Neural crest cell (in vitro differentiated cells): Measurements from ENCODE around the gene HES5. TPM values are rescaled to one million over a fixed set of nuclear protein-coding genes. Genes with fewer than 3 reads are reported as not detected.

Experiments
- DNase-seq: peaks from one replicate; pipeline ENCODE4 v3.0.0; 2021; ENCODE audit warnings: low read depth, mixed read lengths, low spot score
- H3K27ac Mint-ChIP-seq: one replicate; pipeline ENCODE4 v1.8.0; 2021; ENCODE audit warnings: mild to moderate bottlenecking, mixed read lengths; ENCODE audit not compliant: unreplicated experiment
- H3K27me3 Mint-ChIP-seq: 2 replicates; pipeline ENCODE4 v1.8.0; 2021; ENCODE audit warnings: low read depth, mild to moderate bottlenecking, mixed read lengths
- H3K36me3 Mint-ChIP-seq: 2 replicates; pipeline ENCODE4 v1.8.0; 2021; ENCODE audit warnings: low read depth, mild to moderate bottlenecking, mixed read lengths
- H3K4me1 Mint-ChIP-seq: 2 replicates; pipeline ENCODE4 v1.8.0; 2021; ENCODE audit warnings: mixed read lengths
- H3K4me3 Mint-ChIP-seq: one replicate; pipeline ENCODE4 v1.8.0; 2021; ENCODE audit warnings: mild to moderate bottlenecking, mixed read lengths
- H3K9me3 Mint-ChIP-seq: 2 replicates; pipeline ENCODE4 v1.8.0; 2021; ENCODE audit warnings: mixed read lengths
- total RNA-seq: library from RNA; stranded (reverse); gene quantifications from 2 replicates; pipeline ENCODE4 v1.2.1, GENCODE V29; 2021
- TF ChIP-seq, protein P1 (sequence below): fragments of 200-600 bp; sonication (generic); conservative IDR thresholded peaks from 2 replicates; pipeline ENCODE4 v1.5.0; 2021; ENCODE audit warnings: antibody characterized with exemption, mild to moderate bottlenecking

HES5 gene
- total RNA-seq, 1 donor from 2014 or later, result 92.2 TPM

DNA sequence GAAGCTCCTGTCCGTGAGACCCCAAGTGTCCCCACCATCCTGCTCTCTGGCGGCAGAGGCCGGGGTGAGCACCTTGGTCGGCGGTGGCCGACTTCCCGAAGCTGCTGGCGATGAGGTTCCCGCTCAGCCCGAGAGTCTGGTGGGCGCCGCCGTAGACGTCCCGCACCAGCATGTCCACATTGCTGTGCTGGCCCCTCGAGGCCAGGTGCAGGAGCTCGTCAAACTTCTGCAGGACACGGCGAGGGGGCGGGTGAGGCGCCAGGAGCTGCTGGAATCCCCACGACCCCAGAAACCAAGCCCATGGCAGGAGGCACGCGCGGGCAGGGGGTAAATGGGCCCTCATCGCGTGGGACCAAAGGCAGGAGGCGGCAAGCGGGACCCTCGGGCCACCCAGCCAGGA, 10.3 kb downstream of the HES5 start:
- H3K9me3 Mint-ChIP-seq, result no peaks in the 10 kb centered on the region
- no peak for DNase-seq
- H3K27me3 Mint-ChIP-seq, result no peaks in the 10 kb centered on the region
- no peak overlapping the region for H3K4me3 Mint-ChIP-seq
- H3K4me1 Mint-ChIP-seq, result peaks cover 10% of the 10 kb centered on the region
- no peak overlapping the region for H3K27ac Mint-ChIP-seq
- H3K36me3 Mint-ChIP-seq, result no peaks in the 10 kb centered on the region
- TF ChIP-seq, protein P1, sequence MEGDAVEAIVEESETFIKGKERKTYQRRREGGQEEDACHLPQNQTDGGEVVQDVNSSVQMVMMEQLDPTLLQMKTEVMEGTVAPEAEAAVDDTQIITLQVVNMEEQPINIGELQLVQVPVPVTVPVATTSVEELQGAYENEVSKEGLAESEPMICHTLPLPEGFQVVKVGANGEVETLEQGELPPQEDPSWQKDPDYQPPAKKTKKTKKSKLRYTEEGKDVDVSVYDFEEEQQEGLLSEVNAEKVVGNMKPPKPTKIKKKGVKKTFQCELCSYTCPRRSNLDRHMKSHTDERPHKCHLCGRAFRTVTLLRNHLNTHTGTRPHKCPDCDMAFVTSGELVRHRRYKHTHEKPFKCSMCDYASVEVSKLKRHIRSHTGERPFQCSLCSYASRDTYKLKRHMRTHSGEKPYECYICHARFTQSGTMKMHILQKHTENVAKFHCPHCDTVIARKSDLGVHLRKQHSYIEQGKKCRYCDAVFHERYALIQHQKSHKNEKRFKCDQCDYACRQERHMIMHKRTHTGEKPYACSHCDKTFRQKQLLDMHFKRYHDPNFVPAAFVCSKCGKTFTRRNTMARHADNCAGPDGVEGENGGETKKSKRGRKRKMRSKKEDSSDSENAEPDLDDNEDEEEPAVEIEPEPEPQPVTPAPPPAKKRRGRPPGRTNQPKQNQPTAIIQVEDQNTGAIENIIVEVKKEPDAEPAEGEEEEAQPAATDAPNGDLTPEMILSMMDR, result no peak

DNA sequence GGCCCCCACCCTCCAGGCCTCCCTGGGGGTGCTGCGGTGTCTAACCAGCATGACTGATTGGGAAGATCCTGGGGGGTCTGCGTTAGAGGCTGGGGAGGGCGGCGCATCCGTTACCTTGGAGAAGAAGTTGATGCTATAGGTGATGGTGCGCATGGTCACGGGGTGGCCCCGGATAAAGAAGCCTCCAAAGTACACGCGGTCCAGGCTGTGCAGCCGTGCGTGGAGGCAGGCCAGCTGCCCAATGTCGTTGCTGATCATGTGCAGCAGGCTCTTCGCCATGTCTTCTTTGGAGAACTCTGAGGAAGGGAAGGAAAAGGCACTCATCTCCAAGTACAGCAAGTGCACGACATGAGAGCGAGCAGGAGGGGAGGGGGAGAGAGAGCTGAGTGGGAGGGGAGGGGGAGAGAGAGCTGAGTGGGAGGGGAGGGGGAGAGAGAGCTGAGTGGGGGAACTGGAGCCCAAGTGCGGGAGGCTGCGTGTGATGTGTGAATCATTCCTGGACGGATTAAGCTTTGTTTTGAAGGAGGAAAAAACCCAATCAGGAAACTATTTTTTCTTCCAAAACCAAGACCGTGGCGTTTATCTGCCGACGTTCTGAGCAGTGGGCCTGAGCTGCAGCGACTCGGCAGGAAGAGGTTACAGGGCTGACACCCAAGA, 10.9 kb downstream of the HES5 start:
- Mint-ChIP-seq H3K27ac (no peak overlapping the region), H3K4me3 (no peak overlapping the region), H3K36me3 (no peaks in the 10 kb centered on the region), H3K9me3 (no peaks in the 10 kb centered on the region), H3K4me1 (peaks cover 4% of the 10 kb centered on the region), H3K27me3 (no peaks in the 10 kb centered on the region)
- TF ChIP-seq, protein P1, result no peak
- no peak for DNase-seq

DNA sequence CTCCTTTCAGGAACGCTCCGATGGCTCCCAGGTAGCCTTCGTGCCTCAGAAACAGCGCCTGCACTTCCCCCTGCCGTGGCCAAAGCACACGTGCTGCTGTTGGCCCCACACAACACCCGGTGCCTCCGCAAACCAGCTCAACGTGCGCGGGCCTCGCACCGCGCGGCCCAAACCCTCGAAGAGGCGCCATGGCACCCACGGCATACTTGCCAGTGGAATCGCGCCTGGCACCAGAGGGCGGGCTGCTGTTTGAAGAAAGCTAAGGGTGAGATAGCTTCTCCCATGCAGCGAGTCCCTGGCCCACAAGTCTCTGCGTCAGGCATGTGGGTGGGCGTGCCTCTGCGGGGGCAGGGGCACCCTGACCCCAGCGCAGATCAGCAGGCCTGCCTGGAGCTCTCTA, 11.5 kb downstream of the HES5 start:
- TF ChIP-seq, protein P1, result no peak
- H3K4me3 Mint-ChIP-seq, result no peak overlapping the region

DNA sequence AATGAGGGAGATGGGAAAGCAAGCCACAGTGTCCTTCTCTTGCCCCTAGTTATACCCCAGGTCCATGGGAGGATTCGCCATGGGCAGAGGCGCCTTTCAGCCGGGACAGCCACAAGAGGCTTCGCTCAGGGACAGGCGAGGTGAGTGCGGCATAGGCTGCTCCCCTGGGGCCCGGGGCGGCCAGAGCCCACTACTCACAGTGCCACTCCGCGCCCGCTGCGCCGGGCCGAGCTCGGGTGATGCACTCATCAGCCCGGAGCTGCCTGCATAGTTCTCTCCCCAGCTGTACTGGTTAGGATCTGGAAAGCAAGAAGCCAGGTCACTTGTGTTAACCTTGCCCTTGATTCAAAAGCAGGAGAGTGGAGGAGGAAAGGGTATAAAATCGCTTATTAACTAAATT, 12.1 kb downstream of the HES5 start:
- no peaks in the 10 kb centered on the region for H3K27me3 Mint-ChIP-seq
- H3K9me3 Mint-ChIP-seq, result no peaks in the 10 kb centered on the region
- TF ChIP-seq, protein P1, result no peak
- no peaks in the 10 kb centered on the region for H3K36me3 Mint-ChIP-seq
- H3K4me3 Mint-ChIP-seq, result no peak overlapping the region
- DNase-seq, result no peak
- H3K27ac Mint-ChIP-seq, result no peak overlapping the region
- H3K4me1 Mint-ChIP-seq, result no peaks in the 10 kb centered on the region

More for the DNA sequence above, 11.5 kb downstream of the HES5 start:
- Mint-ChIP-seq H3K27ac (no peak overlapping the region), H3K27me3 (no peaks in the 10 kb centered on the region), H3K9me3 (no peaks in the 10 kb centered on the region), H3K4me1 (no peaks in the 10 kb centered on the region), H3K36me3 (no peaks in the 10 kb centered on the region)
- DNase-seq, result no peak

DNA sequence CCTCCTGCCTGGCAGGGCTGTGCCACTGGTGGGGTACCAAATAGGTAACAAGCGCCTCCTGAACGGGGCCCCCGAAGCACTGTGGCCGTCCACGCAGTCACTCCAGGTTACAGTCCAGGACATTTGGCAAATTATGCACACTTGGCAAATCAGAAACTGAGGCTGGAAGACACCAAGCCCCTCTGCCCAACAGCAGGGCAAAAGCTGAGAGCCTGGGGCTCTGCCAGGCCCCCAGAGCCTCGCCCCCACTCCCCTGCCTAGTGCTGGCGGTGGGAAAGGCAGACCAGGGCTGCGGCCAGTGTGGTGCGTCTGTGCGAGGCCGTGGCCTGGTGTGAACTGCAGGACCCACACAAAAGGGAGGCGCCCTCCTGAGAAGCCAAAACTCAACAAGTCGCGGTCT, 13.1 kb downstream of the HES5 start:
- H3K27ac Mint-ChIP-seq, result no peak overlapping the region
- TF ChIP-seq, protein P1, result no peak
- DNase-seq, result no peak
- H3K4me3 Mint-ChIP-seq, result no peak overlapping the region
- no peaks in the 10 kb centered on the region for H3K27me3 Mint-ChIP-seq
- no peaks in the 10 kb centered on the region for H3K9me3 Mint-ChIP-seq
- no peaks in the 10 kb centered on the region for H3K4me1 Mint-ChIP-seq
- H3K36me3 Mint-ChIP-seq, result no peaks in the 10 kb centered on the region
